Mesenteric fat pad (tissue), 1 donor: Measurements from ENCODE around the gene SPDYE3. TPM values are rescaled to one million over a fixed set of nuclear protein-coding genes. Genes with fewer than 3 reads are reported as not detected.
"Not testable (repeated sequence)": the region's sequence is repeated elsewhere in the genome, so short reads cannot be mapped to it uniquely, and the experiment has no call there.

Experiments used
- DNase-seq: peaks from one replicate; pipeline ENCODE4 v3.0.0-alpha.2; 2020; ENCODE audit warnings: low spot score
- total RNA-seq: library from RNA; stranded (reverse); fragmentation: NEBNext Ultra II Directional; extraction: Animal tissue kit (Norgen Biotek cat#: 25700); gene quantifications from one replicate; pipeline ENCODE4 v1.2.1, GENCODE V29; 2021
- donor health status: DM: yes; HTN: yes; CAD: no.

The SPDYE3 gene
- total RNA-seq, 1 donor from 2014 or later = not detected

- DNase-seq = not testable (repeated sequence)
Measured at GRCh38 chr7:100287191-100287969, 20.1 kb upstream of the SPDYE3 start.

GRCh38 chr7:100288258-100288657, 19.2 kb upstream of the SPDYE3 start:
- not testable (repeated sequence) for DNase-seq

- DNase-seq = not testable (repeated sequence)
Measured at GRCh38 chr7:100292162-100292561, 15.3 kb upstream of the SPDYE3 start.

GRCh38 chr7:100295269-100295668, 12.2 kb upstream of the SPDYE3 start:
- DNase-seq = not testable (repeated sequence)

DNA sequence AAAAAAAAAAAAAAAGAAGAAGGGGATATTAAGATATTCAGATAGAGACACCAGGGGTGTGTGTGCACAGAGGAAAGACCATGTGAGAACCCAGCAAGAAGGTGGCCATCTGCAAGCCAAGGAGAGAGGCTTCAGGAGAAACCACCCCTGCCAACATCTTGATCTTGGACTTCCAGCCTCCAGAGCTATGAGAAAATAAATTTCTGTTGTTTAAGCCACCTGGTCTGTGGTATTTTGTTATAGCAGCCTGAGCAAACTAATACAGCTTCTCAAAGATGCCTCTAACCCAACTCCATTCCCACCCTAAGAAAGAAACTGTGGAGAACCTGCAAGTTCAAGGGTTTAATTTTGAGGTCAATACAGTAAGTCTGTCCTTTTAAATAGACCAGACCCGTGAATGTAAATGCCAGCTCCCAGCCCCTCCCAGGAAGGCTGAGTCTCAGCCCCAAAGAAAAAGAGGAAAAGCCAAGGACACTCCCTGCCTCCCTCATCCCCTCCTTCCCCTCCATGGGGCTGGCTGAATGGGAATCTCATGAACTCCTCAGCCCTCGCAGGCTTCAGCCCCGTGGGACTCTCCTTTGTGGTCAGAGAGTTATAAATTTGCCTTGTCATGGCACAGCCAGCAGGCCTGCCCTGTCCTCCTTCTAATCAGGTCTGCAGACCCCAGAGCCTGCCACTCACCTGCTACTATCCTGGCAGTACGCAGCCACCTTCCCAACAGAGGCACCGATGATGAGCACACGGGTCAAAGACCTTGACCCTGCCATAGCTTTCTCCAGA, 9.5 kb upstream of the SPDYE3 start:
- not testable (repeated sequence) for DNase-seq

DNA sequence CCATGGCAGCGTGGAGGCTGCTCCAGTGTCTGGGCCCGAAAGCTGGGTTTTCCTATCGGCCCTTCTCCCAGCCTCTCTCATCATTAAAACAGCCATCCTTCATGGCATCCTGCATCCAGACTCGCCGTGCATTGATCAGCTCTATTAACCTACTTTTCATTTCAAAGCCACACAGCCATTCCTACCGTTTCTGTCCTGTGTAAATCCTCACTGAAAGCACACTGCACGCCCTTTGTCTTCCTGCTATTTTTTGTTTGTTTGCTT, 8.9 kb upstream of the SPDYE3 start:
- not testable (repeated sequence) for DNase-seq

DNA sequence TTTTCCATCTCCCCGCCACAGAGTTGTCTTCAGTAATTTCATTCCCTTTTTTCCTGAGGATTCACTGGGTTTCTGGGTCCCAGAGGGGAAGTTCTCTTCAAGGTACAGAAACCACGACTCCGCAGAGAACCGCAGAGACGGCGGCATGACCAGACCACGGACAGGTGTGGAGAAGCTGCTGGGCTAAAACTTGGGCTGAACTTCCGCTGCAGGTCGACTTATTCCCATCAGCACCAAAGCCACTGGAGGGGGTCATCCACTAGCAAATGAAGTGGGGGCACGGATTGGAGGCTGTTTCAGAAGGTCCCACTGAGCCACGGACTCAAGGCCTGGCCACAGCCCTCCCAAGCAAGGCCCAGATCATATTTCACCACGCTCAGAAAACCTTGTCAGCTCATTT, 3.0 kb upstream of the SPDYE3 start:
- DNase-seq = not testable (repeated sequence)

DNA sequence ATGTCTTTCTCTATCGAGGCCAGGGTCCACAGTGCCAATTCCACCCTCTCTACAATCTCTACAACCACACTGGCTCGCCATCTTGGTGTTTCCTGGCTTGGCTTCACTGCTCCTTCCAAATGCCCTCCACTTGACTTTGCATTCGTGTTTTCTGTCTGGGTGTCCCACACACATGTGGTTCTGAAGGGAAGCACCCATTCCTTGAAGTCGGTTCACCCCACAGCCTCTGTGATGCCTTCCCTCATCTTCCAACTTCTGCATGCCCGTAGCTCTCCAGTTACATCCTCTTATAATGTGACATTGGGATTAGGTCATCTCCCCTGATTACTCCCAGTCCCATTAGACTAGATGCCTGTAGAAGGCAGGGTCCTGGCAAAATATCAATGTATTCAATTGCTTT, 10.8 kb downstream of the SPDYE3 start:
- DNase-seq = not testable (repeated sequence)

- not testable (repeated sequence) for DNase-seq
Measured at GRCh38 chr7:100321648-100322047, 14.1 kb downstream of the SPDYE3 start.

- DNase-seq = not testable (repeated sequence)
Measured at GRCh38 chr7:100324194-100324593, 16.7 kb downstream of the SPDYE3 start.

DNA sequence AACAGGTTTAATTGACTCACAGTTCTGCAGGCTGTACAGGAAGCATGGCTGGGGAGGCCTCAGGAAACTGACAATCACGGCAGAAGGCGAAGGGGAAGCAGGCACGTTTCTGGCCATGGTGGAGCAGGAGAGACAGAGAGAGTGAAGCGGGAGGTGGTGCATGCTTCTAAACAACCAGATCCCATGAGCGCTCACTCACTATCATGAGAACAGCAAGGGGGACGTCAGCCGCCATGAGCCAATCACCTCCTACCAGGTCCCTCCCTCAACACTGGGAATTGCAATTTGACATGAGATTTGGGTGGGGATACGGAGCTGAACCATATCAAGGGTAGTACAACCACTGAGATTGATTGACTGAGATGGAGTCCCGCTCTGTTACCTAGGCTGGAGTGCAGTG, 18.2 kb downstream of the SPDYE3 start:
- DNase-seq = not testable (repeated sequence)

GRCh38 chr7:100326914-100327313, 19.4 kb downstream of the SPDYE3 start:
- DNase-seq = not testable (repeated sequence)

GRCh38 chr7:100335566-100336466, 28.3 kb downstream of the SPDYE3 start:
- DNase-seq = peak; percentile 97

DNA sequence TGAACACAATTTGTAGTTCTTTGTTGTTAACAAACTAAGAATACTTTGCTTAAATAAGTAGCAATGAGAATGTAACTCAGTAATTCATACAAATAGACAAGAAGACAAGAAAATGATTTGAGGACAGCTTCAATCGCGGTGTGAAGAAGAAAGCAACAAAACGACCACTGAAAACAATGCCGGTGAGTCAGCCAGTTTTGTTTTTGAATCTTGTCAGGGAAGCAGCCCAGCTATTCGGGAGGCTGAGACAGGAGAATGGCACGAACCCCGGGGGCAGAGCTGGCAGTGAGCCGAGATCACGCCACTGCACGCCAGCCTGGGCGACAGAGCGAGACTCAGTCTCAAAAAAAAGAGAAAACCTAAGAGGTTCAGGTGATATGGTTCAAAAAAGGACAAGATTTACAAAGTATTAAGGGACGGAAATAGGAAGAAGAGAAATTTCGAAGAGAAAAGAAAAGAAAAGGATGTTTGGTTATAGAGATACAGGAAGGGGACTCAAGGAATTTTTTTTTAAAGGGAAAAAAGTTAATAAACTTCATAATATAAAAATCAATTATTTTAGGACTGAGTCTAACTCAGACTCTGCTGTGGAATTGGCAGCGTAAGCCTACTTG, 30.7 kb downstream of the SPDYE3 start:
- not testable (repeated sequence) for DNase-seq

DNA sequence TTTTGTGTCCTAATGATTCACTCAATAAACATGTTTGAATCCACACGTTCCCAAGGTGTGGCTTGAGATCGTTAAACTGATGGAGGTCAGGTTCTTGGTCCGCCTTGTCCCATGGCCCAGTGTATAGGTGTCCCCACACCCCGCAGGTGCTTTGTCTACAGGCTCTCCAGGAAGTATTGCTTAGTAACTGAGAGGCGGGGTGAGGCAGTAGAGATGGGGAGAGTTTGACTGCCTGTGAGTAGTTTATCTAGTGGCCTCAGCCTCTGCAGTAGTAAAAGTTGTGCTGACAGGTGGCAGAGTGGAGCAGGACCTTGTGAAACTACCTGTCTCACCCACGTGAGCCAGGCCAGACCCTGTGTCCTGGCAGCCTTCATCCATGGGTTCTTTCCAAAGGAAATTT, 33.8 kb downstream of the SPDYE3 start:
- DNase-seq = not testable (repeated sequence)

- no peak for DNase-seq
Measured at GRCh38 chr7:100342765-100343164, 35.3 kb downstream of the SPDYE3 start.

- not testable (repeated sequence) for DNase-seq
Measured at GRCh38 chr7:100344124-100344559, 36.6 kb downstream of the SPDYE3 start.

DNA sequence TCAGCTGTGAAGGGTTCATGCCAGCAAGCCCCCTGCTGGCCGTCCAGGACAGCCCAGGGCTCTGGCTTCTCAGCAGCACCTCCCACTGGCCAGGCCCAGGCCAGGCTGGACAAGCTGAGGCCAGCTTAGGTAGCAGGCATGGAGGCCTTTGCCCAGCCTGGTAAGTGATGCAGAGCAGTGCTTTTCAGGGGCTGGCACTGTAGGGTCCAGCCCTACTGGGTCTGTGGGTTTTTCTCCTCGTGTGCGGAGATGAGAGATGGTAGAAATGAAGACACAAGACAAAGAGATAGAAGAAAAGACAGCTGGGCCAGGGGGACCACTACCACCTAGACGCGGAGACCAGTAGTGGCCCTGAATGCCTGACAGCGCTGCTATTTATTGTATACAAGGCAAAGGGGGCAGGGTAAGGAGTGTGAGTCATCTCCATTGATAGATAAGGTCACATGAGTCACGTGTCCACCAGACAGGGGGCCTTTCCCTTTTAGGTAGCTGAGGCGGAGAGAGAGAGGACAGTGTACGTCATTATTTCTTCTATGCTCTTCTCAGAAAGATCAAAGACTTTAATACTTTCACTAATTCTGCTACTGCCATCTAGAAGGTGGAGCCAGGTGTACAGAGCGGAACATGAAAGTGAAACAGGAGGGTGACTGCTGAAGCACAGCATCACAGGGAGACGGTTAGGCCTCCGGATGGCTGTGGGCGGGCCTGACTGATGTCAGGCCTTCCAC, 37.2 kb downstream of the SPDYE3 start:
- not testable (repeated sequence) for DNase-seq

DNA sequence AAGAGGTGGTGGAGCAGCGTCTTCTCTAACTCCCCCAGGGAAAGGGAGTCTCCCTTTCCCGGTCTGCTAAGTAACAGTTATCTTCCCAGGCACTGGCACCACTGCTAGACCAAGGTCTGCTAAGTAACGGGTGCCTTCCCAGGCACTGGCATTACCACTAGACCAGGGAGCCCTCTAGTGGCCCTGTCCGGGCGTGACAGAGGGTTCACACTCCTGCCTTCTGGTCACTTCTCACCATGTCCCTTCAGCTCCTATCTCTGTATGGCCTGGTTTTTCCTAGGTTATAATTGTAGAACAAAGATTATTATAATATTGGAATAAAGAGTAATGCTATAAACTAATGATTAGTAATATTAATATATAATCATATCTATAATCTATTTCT, 37.8 kb downstream of the SPDYE3 start:
- not testable (repeated sequence) for DNase-seq

- no peak for DNase-seq
Measured at GRCh38 chr7:100346921-100347320, 39.4 kb downstream of the SPDYE3 start.
